Neural cell (in vitro differentiated cells): ENCODE measurements around the gene PIK3AP1. TPM values are rescaled to one million over a fixed set of nuclear protein-coding genes. Genes with fewer than 3 reads are reported as not detected.
A peak's percentile ranks its signal among the peaks of the same experiment; 100 is the strongest.

Source experiments
- H2AFZ ChIP-seq: fragments of 200-600, 300-800 bp; sonication (generic), shearing (Covaris generic); 2 replicates; pipeline ENCODE4 v1.6.0; 2014; ENCODE audit warnings: low read depth, mild to moderate bottlenecking, antibody characterized with exemption, low read length, moderate library complexity
- H3F3A ChIP-seq: fragments of 200-600 bp; shearing (Covaris generic); 2 replicates; pipeline ENCODE4 v1.6.1; 2016; ENCODE audit warnings: mild to moderate bottlenecking, moderate library complexity, mixed read lengths, antibody characterized with exemption, low read length; ENCODE audit not compliant: insufficient read depth, poor library complexity, severe bottlenecking
- H3K27ac ChIP-seq: fragments of 200-600, 300-800 bp; sonication (generic), shearing (Covaris generic); 2 replicates; pipeline ENCODE4 v1.5.1; 2014; ENCODE audit warnings: mild to moderate bottlenecking, low read length, moderate library complexity
- H3K27me3 ChIP-seq: fragments of 300-800, 200-600 bp; sonication (generic), shearing (Covaris generic); 2 replicates; pipeline ENCODE4 v1.6.0; 2014; ENCODE audit warnings: mild to moderate bottlenecking, low read depth, low read length, moderate library complexity; ENCODE audit not compliant: insufficient read depth
- H3K36me3 ChIP-seq: fragments of 300-800, 200-600 bp; sonication (generic), shearing (Covaris generic); 2 replicates; pipeline ENCODE4 v1.5.1; 2014; ENCODE audit warnings: mild to moderate bottlenecking, antibody characterized with exemption, low read length, moderate library complexity; ENCODE audit not compliant: insufficient read depth
- H3K4me2 ChIP-seq: fragments of 300-800, 200-600 bp; sonication (generic), shearing (Covaris generic); 2 replicates; pipeline ENCODE4 v1.6.0; 2014; ENCODE audit warnings: mild to moderate bottlenecking, low read length
- H3K4me3 ChIP-seq: fragments of 300-800, 200-600 bp; sonication (generic), shearing (Covaris generic); 2 replicates; pipeline ENCODE4 v1.5.1; 2014; ENCODE audit warnings: mild to moderate bottlenecking, low read length, moderate library complexity
- H3K79me2 ChIP-seq: fragments of 200-600 bp; shearing (Covaris generic); replicated peaks from 2 replicates; pipeline ENCODE4 v1.6.0; 2014; ENCODE audit warnings: mild to moderate bottlenecking, low read length, moderate library complexity; ENCODE audit not compliant: insufficient read depth
- H3K9ac ChIP-seq: fragments of 300-800, 200-600 bp; sonication (generic), shearing (Covaris generic); 2 replicates; pipeline ENCODE4 v1.6.1; 2016; ENCODE audit warnings: mild to moderate bottlenecking, low read length, mixed read lengths
- H3K9me2 ChIP-seq: fragments of 200-600 bp; shearing (Covaris generic); 2 replicates; pipeline ENCODE4 v1.6.1; 2016; ENCODE audit warnings: mild to moderate bottlenecking, low read length, mixed read lengths; ENCODE audit not compliant: insufficient read depth
- H3K9me3 ChIP-seq: fragments of 200-600, 300-800 bp; sonication (generic), shearing (Covaris generic); 2 replicates; pipeline ENCODE4 v1.6.1; 2016; ENCODE audit warnings: mild to moderate bottlenecking, mixed run types, low read length, moderate library complexity, mixed read lengths
- H4K20me1 ChIP-seq: fragments of 200-600 bp; shearing (Covaris generic); 2 replicates; pipeline ENCODE4 v1.6.1; 2016; ENCODE audit warnings: mild to moderate bottlenecking, mixed run types; ENCODE audit not compliant: insufficient read depth
- CTCF ChIP-seq: fragments of 450-650 bp; IDR thresholded peaks from 2 replicates; pipeline ENCODE4 v1.5.1; 2014; ENCODE audit warnings: antibody characterized with exemption, mild to moderate bottlenecking, moderate library complexity; ENCODE audit not compliant: poor library complexity, severe bottlenecking
- EP300 ChIP-seq: fragments of 450-650 bp; conservative IDR thresholded peaks from 2 replicates; pipeline ENCODE4 v1.6.1; 2014; ENCODE audit warnings: antibody characterized with exemption, mild to moderate bottlenecking, moderate library complexity; ENCODE audit not compliant: poor library complexity, severe bottlenecking
- EZH2 ChIP-seq: fragments of 200-600, 300-800 bp; shearing (Covaris generic), sonication (generic); IDR thresholded peaks from 2 replicates; pipeline ENCODE4 v1.6.1; 2014; ENCODE audit warnings: antibody characterized with exemption, low read length, borderline replicate concordance, mild to moderate bottlenecking; ENCODE audit not compliant: insufficient read depth, poor library complexity, severe bottlenecking
- MXI1 ChIP-seq: fragments of 450-650 bp; conservative IDR thresholded peaks from 2 replicates; pipeline ENCODE4 v1.6.1; 2014; ENCODE audit warnings: antibody characterized with exemption, mild to moderate bottlenecking; ENCODE audit not compliant: poor library complexity, severe bottlenecking
- RAD21 ChIP-seq: fragments of 450-650 bp; conservative IDR thresholded peaks from 2 replicates; pipeline ENCODE4 v1.6.1; 2014; ENCODE audit warnings: antibody characterized with exemption, mild to moderate bottlenecking, moderate library complexity
- SMC3 ChIP-seq: fragments of 450-650 bp; conservative IDR thresholded peaks from 2 replicates; pipeline ENCODE4 v1.6.1; 2014; ENCODE audit warnings: antibody characterized with exemption, mild to moderate bottlenecking, moderate library complexity; ENCODE audit not compliant: poor library complexity
- TAF1 ChIP-seq: IDR thresholded peaks from 2 replicates; pipeline ENCODE4 v1.6.1; 2012; ENCODE audit warnings: low read depth
- polyA plus RNA-seq: library from polyadenylated mRNA; depleted of rRNA; stranded (reverse); fragments of >200 nt; gene quantifications from 2 replicates; pipeline ENCODE4 v1.2.3, GENCODE V29; 2014

The PIK3AP1 gene
- polyA plus RNA-seq, 1 donor from 2014 or later = 0.05 TPM

- Histone ChIP-seq H4K20me1 (no peaks in the 10 kb centered on the region), H3K27me3 (no peaks in the 10 kb centered on the region), H3K9me3 (no peaks in the 10 kb centered on the region), H3K4me3 (no peak overlapping the region), H3K9me2 (no peaks in the 10 kb centered on the region), H3K9ac (no peak overlapping the region), H2AFZ (no peak overlapping the region), H3K79me2 (no peaks in the 10 kb centered on the region), H3K4me2 (no peak overlapping the region), H3F3A (no peaks in the 10 kb centered on the region), H3K36me3 (no peaks in the 10 kb centered on the region), H3K27ac (no peak overlapping the region)
- TF ChIP-seq CTCF = no peak
These were observed 124.6 kb downstream of the PIK3AP1 start for GRCh38 chr10:96595741-96596140.

- H3K36me3 ChIP-seq = no peaks in the 10 kb centered on the region
- H3K9me2 ChIP-seq = no peaks in the 10 kb centered on the region
- no peak overlapping the region for H3K4me3 ChIP-seq
- no peaks in the 10 kb centered on the region for H3F3A ChIP-seq
- H3K27me3 ChIP-seq = no peaks in the 10 kb centered on the region
- no peaks in the 10 kb centered on the region for H4K20me1 ChIP-seq
- H3K4me2 ChIP-seq = no peak overlapping the region
- H3K79me2 ChIP-seq = no peaks in the 10 kb centered on the region
- no peak for TF ChIP-seq CTCF
- no peak for TF ChIP-seq TAF1
- no peak overlapping the region for H3K27ac ChIP-seq
- no peak overlapping the region for H2AFZ ChIP-seq
- no peak overlapping the region for H3K9ac ChIP-seq
- H3K9me3 ChIP-seq = no peaks in the 10 kb centered on the region
These were observed 128.4 kb downstream of the PIK3AP1 start for GRCh38 chr10:96591946-96592345.

GRCh38 chr10:96588616-96589419, 131.5 kb downstream of the PIK3AP1 start:
- no peaks in the 10 kb centered on the region for H4K20me1 ChIP-seq
- H3F3A ChIP-seq = no peaks in the 10 kb centered on the region
- H3K79me2 ChIP-seq = peaks cover 25% of the 10 kb centered on the region
- no peaks in the 10 kb centered on the region for H3K9me2 ChIP-seq
- peak overlapping the region; percentile 94 for H3K4me3 ChIP-seq
- H3K36me3 ChIP-seq = no peaks in the 10 kb centered on the region
- peak overlapping the region; percentile 4 for H3K27ac ChIP-seq
- no peak overlapping the region for H3K9ac ChIP-seq
- no peaks in the 10 kb centered on the region for H3K9me3 ChIP-seq
- H3K27me3 ChIP-seq = no peaks in the 10 kb centered on the region
- peak overlapping the region; percentile 9 for H3K4me2 ChIP-seq
- H2AFZ ChIP-seq = no peak overlapping the region
- TF ChIP-seq RAD21 (no peak), TAF1 (no peak), EZH2 (no peak), MXI1 (no peak), EP300 (no peak), SMC3 (no peak)
